Mucosa of rectum (tissue), 2 donors: ENCODE measurements around the gene CARD19.
A peak's percentile ranks its signal among the peaks of the same experiment; 100 is the strongest.

Source experiments
- H3K27ac ChIP-seq, 2 donors: one replicate each; pipeline ENCODE4 v1.7.0; 2013; ENCODE audit warnings: inconsistent platforms in 2 of 2, low read depth in 2 of 2, low read length in 2 of 2
- H3K27me3 ChIP-seq, 2 donors: one replicate each; pipeline ENCODE4 v1.7.0; 2013; ENCODE audit warnings: low read length in 2 of 2; ENCODE audit not compliant: control insufficient read depth in 2 of 2, insufficient read depth in 2 of 2
- H3K36me3 ChIP-seq, 2 donors: one replicate each; pipeline ENCODE4 v1.7.0; 2013; ENCODE audit warnings: low read length in 2 of 2; ENCODE audit not compliant: control insufficient read depth in 2 of 2, insufficient read depth in 2 of 2
- H3K4me1 ChIP-seq, 2 donors: one replicate each; pipeline ENCODE4 v1.7.0; 2013; ENCODE audit warnings: low read length in 2 of 2, mild to moderate bottlenecking in 1 of 2; ENCODE audit not compliant: control insufficient read depth in 2 of 2, insufficient read depth in 2 of 2
- H3K4me3 ChIP-seq, 2 donors: one replicate each; pipeline ENCODE4 v1.7.0; 2013; ENCODE audit warnings: low read length in 2 of 2
- H3K9ac ChIP-seq, 2 donors: one replicate each; pipeline ENCODE4 v1.7.0; 2013; ENCODE audit warnings: low read length in 2 of 2, low read depth in 1 of 2, mild to moderate bottlenecking in 1 of 2
- H3K9me3 ChIP-seq, 2 donors: one replicate each; pipeline ENCODE4 v1.7.0; 2013; ENCODE audit warnings: low read length in 2 of 2; ENCODE audit not compliant: control insufficient read depth in 2 of 2
- donor health status: healthy.
- donor health status: Normal muscosa, but diverticular disease.

Gene CARD19

GRCh38 chr9:93093877-93094657, 1.9 kb upstream of the CARD19 start:
- H3K4me1 ChIP-seq: peaks cover 42 to 47% of the 10 kb centered on the region in 2 donors
- H3K9ac ChIP-seq: peak overlapping the region; percentile 38 to 87
- no peak overlapping the region for H3K4me3 ChIP-seq
- H3K36me3 ChIP-seq: no peaks in the 10 kb centered on the region
- no peaks in the 10 kb centered on the region for H3K27me3 ChIP-seq
- no peaks in the 10 kb centered on the region for H3K9me3 ChIP-seq
- H3K27ac ChIP-seq: peak overlapping the region; percentile 98 to 99

- Histone ChIP-seq H3K4me1 (peaks cover 47 to 51% of the 10 kb centered on the region in 2 donors), H3K27me3 (no peaks in the 10 kb centered on the region), H3K4me3 (peak overlapping the region; percentile 66 to 75), H3K27ac (peak overlapping the region; percentile 98 to 99), H3K9ac (peak overlapping the region; percentile 68 to 87), H3K36me3 (no peaks in the 10 kb centered on the region), H3K9me3 (no peaks in the 10 kb centered on the region)
Observed at GRCh38 chr9:93094658-93095204, 1.3 kb upstream of the CARD19 start.

GRCh38 chr9:93095205-93096130, 549 bp upstream of the CARD19 start:
- Histone ChIP-seq H3K9ac (peak overlapping the region; percentile 68 to 87), H3K36me3 (no peaks in the 10 kb centered on the region), H3K27me3 (no peaks in the 10 kb centered on the region), H3K4me3 (peak overlapping the region; percentile 66 to 75), H3K4me1 (peaks cover 47 to 51% of the 10 kb centered on the region in 2 donors), H3K9me3 (no peaks in the 10 kb centered on the region), H3K27ac (peak overlapping the region; percentile 98 to 99)

- H3K4me1 ChIP-seq: peaks cover 47 to 51% of the 10 kb centered on the region in 2 donors
- H3K36me3 ChIP-seq: no peaks in the 10 kb centered on the region
- no peaks in the 10 kb centered on the region for H3K9me3 ChIP-seq
- H3K4me3 ChIP-seq: peak overlapping the region; percentile 87 to 88
- peak overlapping the region; percentile 95 to 96 for H3K27ac ChIP-seq
- peak overlapping the region; percentile 89 to 98 for H3K9ac ChIP-seq
- H3K27me3 ChIP-seq: no peaks in the 10 kb centered on the region
Observed at GRCh38 chr9:93096811-93097382, 880 bp downstream of the CARD19 start.

GRCh38 chr9:93097511-93098201, 1.6 kb downstream of the CARD19 start:
- Histone ChIP-seq H3K4me3 (peak overlapping the region; percentile 87 to 88), H3K36me3 (no peaks in the 10 kb centered on the region), H3K4me1 (peaks cover 47 to 49% of the 10 kb centered on the region in 2 donors), H3K9ac (peak overlapping the region; percentile 89 to 98), H3K27ac (peak overlapping the region; percentile 95 to 96), H3K9me3 (no peaks in the 10 kb centered on the region), H3K27me3 (no peaks in the 10 kb centered on the region)

- Histone ChIP-seq H3K9ac (peak overlapping the region; percentile 8 to 32), H3K9me3 (no peaks in the 10 kb centered on the region), H3K27me3 (no peaks in the 10 kb centered on the region), H3K27ac (peak overlapping the region; percentile 95 to 96), H3K36me3 (no peaks in the 10 kb centered on the region), H3K4me3 (peak overlapping the region in 1 of 2 donors; percentile 87), H3K4me1 (peaks cover 42 to 44% of the 10 kb centered on the region in 2 donors)
Observed at GRCh38 chr9:93098236-93098946, 2.4 kb downstream of the CARD19 start.

- H3K4me1 ChIP-seq: peaks cover 33% of the 10 kb centered on the region in 2 donors
- H3K4me3 ChIP-seq: no peak overlapping the region
- no peak overlapping the region for H3K27ac ChIP-seq
- no peaks in the 10 kb centered on the region for H3K36me3 ChIP-seq
- H3K27me3 ChIP-seq: no peaks in the 10 kb centered on the region
- H3K9ac ChIP-seq: no peak overlapping the region
- peaks cover 0 to 5% of the 10 kb centered on the region in 2 donors for H3K9me3 ChIP-seq
Observed at GRCh38 chr9:93099551-93100275, 3.7 kb downstream of the CARD19 start.

GRCh38 chr9:93100276-93100636, 4.2 kb downstream of the CARD19 start:
- H3K4me3 ChIP-seq: no peak overlapping the region
- no peak overlapping the region for H3K9ac ChIP-seq
- H3K27ac ChIP-seq: no peak overlapping the region
- H3K4me1 ChIP-seq: peaks cover 28 to 29% of the 10 kb centered on the region in 2 donors
- no peaks in the 10 kb centered on the region for H3K36me3 ChIP-seq
- H3K27me3 ChIP-seq: no peaks in the 10 kb centered on the region
- H3K9me3 ChIP-seq: peaks cover 0 to 5% of the 10 kb centered on the region in 2 donors
